ENCODE measurements around the gene SECTM1.

SECTM1 gene

GRCh38 chr17:82324566-82325285 is 8.8 kb downstream of the SECTM1 start:
- Histone ChIP-seq H3K27me3 (ENCODE audit: insufficient read depth, poor library complexity, severe bottlenecking) (no peaks in the 10 kb centered on the region), H3K9me3 (ENCODE audit: severe bottlenecking) (no peaks in the 10 kb centered on the region), H3K4me3 (ENCODE audit: severe bottlenecking) (no peak overlapping the region), H3K27ac (ENCODE audit: poor library complexity, severe bottlenecking) (no peak overlapping the region), H3K36me3 (ENCODE audit: low read depth) (no peaks in the 10 kb centered on the region), H3K4me1 (ENCODE audit: insufficient read depth, poor library complexity, severe bottlenecking) (peaks cover 9% of the 10 kb centered on the region)
- TF ChIP-seq, protein P1, sequence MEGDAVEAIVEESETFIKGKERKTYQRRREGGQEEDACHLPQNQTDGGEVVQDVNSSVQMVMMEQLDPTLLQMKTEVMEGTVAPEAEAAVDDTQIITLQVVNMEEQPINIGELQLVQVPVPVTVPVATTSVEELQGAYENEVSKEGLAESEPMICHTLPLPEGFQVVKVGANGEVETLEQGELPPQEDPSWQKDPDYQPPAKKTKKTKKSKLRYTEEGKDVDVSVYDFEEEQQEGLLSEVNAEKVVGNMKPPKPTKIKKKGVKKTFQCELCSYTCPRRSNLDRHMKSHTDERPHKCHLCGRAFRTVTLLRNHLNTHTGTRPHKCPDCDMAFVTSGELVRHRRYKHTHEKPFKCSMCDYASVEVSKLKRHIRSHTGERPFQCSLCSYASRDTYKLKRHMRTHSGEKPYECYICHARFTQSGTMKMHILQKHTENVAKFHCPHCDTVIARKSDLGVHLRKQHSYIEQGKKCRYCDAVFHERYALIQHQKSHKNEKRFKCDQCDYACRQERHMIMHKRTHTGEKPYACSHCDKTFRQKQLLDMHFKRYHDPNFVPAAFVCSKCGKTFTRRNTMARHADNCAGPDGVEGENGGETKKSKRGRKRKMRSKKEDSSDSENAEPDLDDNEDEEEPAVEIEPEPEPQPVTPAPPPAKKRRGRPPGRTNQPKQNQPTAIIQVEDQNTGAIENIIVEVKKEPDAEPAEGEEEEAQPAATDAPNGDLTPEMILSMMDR (IDR thresholded peaks at IDR 0.05; ENCODE audit: poor library complexity, severe bottlenecking), result no peak
- DNase-seq (ENCODE audit: low spot score) (no peak), ATAC-seq (ENCODE audit: low read depth) (peak; percentile 16; the same call in 2 of the 3 replicates)

GRCh38 chr17:82323514-82324234 is 9.9 kb downstream of the SECTM1 start:
- Histone ChIP-seq H3K27ac (ENCODE audit: poor library complexity, severe bottlenecking) (no peak overlapping the region), H3K4me1 (ENCODE audit: insufficient read depth, poor library complexity, severe bottlenecking) (peaks cover 9% of the 10 kb centered on the region), H3K9me3 (ENCODE audit: severe bottlenecking) (no peaks in the 10 kb centered on the region), H3K4me3 (ENCODE audit: severe bottlenecking) (no peak overlapping the region), H3K36me3 (ENCODE audit: low read depth) (no peaks in the 10 kb centered on the region), H3K27me3 (ENCODE audit: insufficient read depth, poor library complexity, severe bottlenecking) (no peaks in the 10 kb centered on the region)
- DNase-seq (ENCODE audit: low spot score) (no peak), ATAC-seq (ENCODE audit: low read depth) (no peak)
- TF ChIP-seq, protein P1 (IDR thresholded peaks at IDR 0.05; ENCODE audit: poor library complexity, severe bottlenecking), result no peak

- H3K27me3 ChIP-seq (ENCODE audit: insufficient read depth, poor library complexity, severe bottlenecking), result no peaks in the 10 kb centered on the region
- H3K4me3 ChIP-seq (ENCODE audit: severe bottlenecking), result no peak overlapping the region
- DNase-seq (ENCODE audit: low spot score), result no peak
- TF ChIP-seq, protein P1 (IDR thresholded peaks at IDR 0.05; ENCODE audit: poor library complexity, severe bottlenecking), result no peak
- no peak overlapping the region for H3K27ac ChIP-seq (ENCODE audit: poor library complexity, severe bottlenecking)
- H3K36me3 ChIP-seq (ENCODE audit: low read depth), result no peaks in the 10 kb centered on the region
- no peaks in the 10 kb centered on the region for H3K9me3 ChIP-seq (ENCODE audit: severe bottlenecking)
- 0 out of 3 replicates have a peak, but pooled peaks have one; percentile 5 for ATAC-seq (ENCODE audit: low read depth)
- H3K4me1 ChIP-seq (ENCODE audit: insufficient read depth, poor library complexity, severe bottlenecking), result peaks cover 9% of the 10 kb centered on the region
These were observed 10.8 kb downstream of the SECTM1 start for GRCh38 chr17:82322526-82323453.

DNA sequence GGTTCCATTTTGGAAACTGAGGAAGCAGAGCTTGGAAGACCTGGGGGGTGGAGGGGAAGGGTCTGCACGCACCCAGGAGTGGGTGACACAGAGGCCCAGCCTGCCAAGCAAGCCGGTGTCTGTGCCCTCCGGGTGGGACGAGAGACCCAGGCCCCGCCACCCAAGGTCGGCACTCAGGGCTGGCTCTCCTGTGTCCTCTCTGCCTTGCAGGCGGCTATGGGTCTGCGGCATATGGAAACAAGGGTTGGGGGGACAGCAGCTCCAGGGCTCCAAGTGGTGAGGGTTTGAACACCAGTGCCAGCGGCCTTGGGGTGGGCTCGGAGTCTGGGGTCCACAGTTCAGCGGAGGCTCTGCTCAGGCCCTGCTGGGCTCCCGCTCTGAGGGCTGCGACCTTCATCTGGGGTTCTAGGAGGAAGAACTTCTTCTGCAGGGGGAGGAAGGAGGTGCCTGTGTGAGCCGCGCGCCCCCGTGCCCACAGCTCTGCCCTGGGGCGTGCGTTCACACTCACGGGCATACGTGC is 11.6 kb downstream of the SECTM1 start:
- DNase-seq (ENCODE audit: low spot score) (no peak), ATAC-seq (ENCODE audit: low read depth) (peak; percentile 2; the same call in 1 of the 3 replicates)
- no peaks in the 10 kb centered on the region for H3K9me3 ChIP-seq (ENCODE audit: severe bottlenecking)
- no peak overlapping the region for H3K4me3 ChIP-seq (ENCODE audit: severe bottlenecking)
- H3K4me1 ChIP-seq (ENCODE audit: insufficient read depth, poor library complexity, severe bottlenecking), result peaks cover 9% of the 10 kb centered on the region
- no peak overlapping the region for H3K27ac ChIP-seq (ENCODE audit: poor library complexity, severe bottlenecking)
- H3K27me3 ChIP-seq (ENCODE audit: insufficient read depth, poor library complexity, severe bottlenecking), result no peaks in the 10 kb centered on the region
- H3K36me3 ChIP-seq (ENCODE audit: low read depth), result no peaks in the 10 kb centered on the region
- TF ChIP-seq, protein P1 (IDR thresholded peaks at IDR 0.05; ENCODE audit: poor library complexity, severe bottlenecking), result no peak
